Mesothelial cell of epicardium (in vitro differentiated cells): ENCODE data around the gene ARHGAP30. TPM values are rescaled to one million over a fixed set of nuclear protein-coding genes. Genes with fewer than 3 reads are reported as not detected.

Source experiments
- DNase-seq, 2 experiments: peaks; one replicate each; pipeline ENCODE4 v3.0.0; 2021; ENCODE audit warnings: low spot score in 2 of 2; ENCODE audit not compliant: unreplicated experiment in 2 of 2
- H3K27ac Mint-ChIP-seq: 2 replicates; pipeline ENCODE4 v1.8.0; 2021; ENCODE audit warnings: mixed read lengths
- H3K27me3 Mint-ChIP-seq: 2 replicates; pipeline ENCODE4 v1.8.0; 2021; ENCODE audit warnings: low read depth, mixed read lengths
- H3K36me3 Mint-ChIP-seq: 2 replicates; pipeline ENCODE4 v1.8.0; 2021; ENCODE audit warnings: mixed read lengths
- H3K4me1 Mint-ChIP-seq: 2 replicates; pipeline ENCODE4 v1.8.0; 2021; ENCODE audit warnings: mixed read lengths
- H3K4me3 Mint-ChIP-seq: 2 replicates; pipeline ENCODE4 v1.8.0; 2021; ENCODE audit warnings: mild to moderate bottlenecking, moderate library complexity, mixed read lengths
- H3K9me3 Mint-ChIP-seq: 2 replicates; pipeline ENCODE4 v1.8.0; 2021; ENCODE audit warnings: mixed read lengths
- CTCF ChIP-seq: fragments of 200-600 bp; sonication (generic); IDR thresholded peaks from one replicate; pipeline ENCODE4 v1.5.0; 2021; ENCODE audit warnings: antibody characterized with exemption; ENCODE audit not compliant: unreplicated experiment
- total RNA-seq: library from RNA; stranded (reverse); gene quantifications from 3 replicates; pipeline ENCODE4 v1.2.1, GENCODE V29; 2021

Gene ARHGAP30
- total RNA-seq, 1 donor from 2014 or later: 1.6 TPM

- no peak for TF ChIP-seq CTCF
- H3K36me3 Mint-ChIP-seq: peaks cover 4% of the 10 kb centered on the region
- DNase-seq: no peak
- H3K4me1 Mint-ChIP-seq: peaks cover 8% of the 10 kb centered on the region
- H3K4me3 Mint-ChIP-seq: no peak overlapping the region
- no peaks in the 10 kb centered on the region for H3K9me3 Mint-ChIP-seq
- H3K27me3 Mint-ChIP-seq: no peaks in the 10 kb centered on the region
- H3K27ac Mint-ChIP-seq: no peak overlapping the region
Observed at GRCh38 chr1:161073474-161074121, 3.9 kb upstream of the ARHGAP30 start.

- TF ChIP-seq CTCF: no peak
- H3K4me1 Mint-ChIP-seq: peaks cover 8% of the 10 kb centered on the region
Observed at GRCh38 chr1:161072751-161073449, 3.2 kb upstream of the ARHGAP30 start.

GRCh38 chr1:161071886-161072371 is 2.2 kb upstream of the ARHGAP30 start:
- Mint-ChIP-seq H3K4me3 (no peak overlapping the region), H3K4me1 (peaks cover 8% of the 10 kb centered on the region), H3K9me3 (no peaks in the 10 kb centered on the region), H3K27ac (no peak overlapping the region), H3K27me3 (no peaks in the 10 kb centered on the region), H3K36me3 (peaks cover 4% of the 10 kb centered on the region)
- DNase-seq: no peak
- TF ChIP-seq CTCF: peak; percentile 39

More at GRCh38 chr1:161072751-161073449, 3.2 kb upstream of the ARHGAP30 start:
- Mint-ChIP-seq H3K36me3 (peaks cover 4% of the 10 kb centered on the region), H3K27me3 (no peaks in the 10 kb centered on the region), H3K27ac (no peak overlapping the region), H3K9me3 (no peaks in the 10 kb centered on the region), H3K4me3 (no peak overlapping the region)
- DNase-seq: no peak

GRCh38 chr1:161070761-161071160 is 1.1 kb upstream of the ARHGAP30 start:
- Mint-ChIP-seq H3K36me3 (peaks cover 2% of the 10 kb centered on the region), H3K9me3 (no peaks in the 10 kb centered on the region), H3K27ac (no peak overlapping the region), H3K4me3 (no peak overlapping the region), H3K4me1 (peaks cover 8% of the 10 kb centered on the region), H3K27me3 (no peaks in the 10 kb centered on the region)
- TF ChIP-seq CTCF: no peak
- DNase-seq: no peak

GRCh38 chr1:161069241-161069640 is 450 bp downstream of the ARHGAP30 start:
- no peak for TF ChIP-seq CTCF
- Mint-ChIP-seq H3K4me3 (no peak overlapping the region), H3K27me3 (peaks cover 4% of the 10 kb centered on the region), H3K36me3 (peaks cover 2% of the 10 kb centered on the region), H3K4me1 (no peaks in the 10 kb centered on the region), H3K27ac (no peak overlapping the region), H3K9me3 (no peaks in the 10 kb centered on the region)
- no peak for DNase-seq
